HK-2 (cell line): Measurements from ENCODE around the gene RASGEF1C.
"Not testable (repeated sequence)": the region's sequence is repeated elsewhere in the genome, so short reads cannot be mapped to it uniquely, and the experiment has no call there.

Experiments
- DNase-seq: peaks from one replicate; pipeline ENCODE4 v3.0.0-alpha.2; 2018; ENCODE audit not compliant: unreplicated experiment

The RASGEF1C gene

GRCh38 chr5:180210961-180211760, 2.1 kb upstream of the RASGEF1C start:
- no peak for DNase-seq

- not testable (repeated sequence) for DNase-seq
Measured at GRCh38 chr5:180210077-180210476, 1.1 kb upstream of the RASGEF1C start.

GRCh38 chr5:180208435-180209081, 453 bp downstream of the RASGEF1C start:
- no peak for DNase-seq

GRCh38 chr5:180208038-180208434, 975 bp downstream of the RASGEF1C start:
- no peak for DNase-seq

GRCh38 chr5:180207593-180207992, 1.4 kb downstream of the RASGEF1C start:
- DNase-seq = no peak

- no peak for DNase-seq
Measured at GRCh38 chr5:180206993-180207392, 2.0 kb downstream of the RASGEF1C start.

GRCh38 chr5:180205916-180206315, 3.1 kb downstream of the RASGEF1C start:
- DNase-seq = no peak

- no peak for DNase-seq
Measured at GRCh38 chr5:180204276-180204819, 4.7 kb downstream of the RASGEF1C start.

- DNase-seq = no peak
Measured at GRCh38 chr5:180202939-180203573, 6.0 kb downstream of the RASGEF1C start.

- no peak for DNase-seq
Measured at GRCh38 chr5:180201051-180201987, 7.7 kb downstream of the RASGEF1C start.

GRCh38 chr5:180199390-180199789, 9.6 kb downstream of the RASGEF1C start:
- DNase-seq = no peak

GRCh38 chr5:180198208-180198607, 10.8 kb downstream of the RASGEF1C start:
- no peak for DNase-seq

GRCh38 chr5:180197016-180197702, 11.9 kb downstream of the RASGEF1C start:
- no peak for DNase-seq

- DNase-seq = no peak
Measured at GRCh38 chr5:180194410-180195345, 14.3 kb downstream of the RASGEF1C start.

GRCh38 chr5:180193749-180194375, 15.1 kb downstream of the RASGEF1C start:
- no peak for DNase-seq

- DNase-seq = no peak
Measured at GRCh38 chr5:180191716-180192115, 17.3 kb downstream of the RASGEF1C start.

- DNase-seq = no peak
Measured at GRCh38 chr5:180187767-180188166, 21.2 kb downstream of the RASGEF1C start.

- DNase-seq = no peak
Measured at GRCh38 chr5:180180846-180181245, 28.2 kb downstream of the RASGEF1C start.

GRCh38 chr5:180180421-180180820, 28.6 kb downstream of the RASGEF1C start:
- DNase-seq = no peak
